Gastroesophageal sphincter (tissue), 4 donors: ENCODE data around the gene FIBP. TPM values are rescaled to one million over a fixed set of nuclear protein-coding genes. Genes with fewer than 3 reads are reported as not detected.

Source experiments
- ATAC-seq: fragments of 150-250 bp; one replicate; pipeline ENCODE4 v1.9.1; 2016; ENCODE audit warnings: mild to moderate bottlenecking, moderate library complexity
- H3K27ac ChIP-seq, 4 donors: fragments of 200-600 bp; sonication (generic) in 3 of 4; 1 replicate in 3 of 4; 2 replicates in 1 of 4; pipeline ENCODE4 v1.5.1; 2016 to 2019
- H3K27me3 ChIP-seq: fragments of 200-600 bp; sonication (generic); one replicate; pipeline ENCODE4 v1.5.1; 2019
- H3K36me3 ChIP-seq, 2 donors: fragments of 200-600 bp; sonication (generic); one replicate each; pipeline ENCODE4 v1.5.1; 2019; ENCODE audit warnings: control low read depth in 1 of 2
- H3K4me1 ChIP-seq, 3 donors: fragments of 200-600 bp; sonication (generic); 1 replicate in 2 of 3; 2 replicates in 1 of 3; pipeline ENCODE4 v1.5.1; 2016 to 2019; ENCODE audit warnings: control low read depth in 2 of 3
- H3K4me3 ChIP-seq, 2 donors: fragments of 200-600 bp; sonication (generic); one replicate each; pipeline ENCODE4 v1.5.1; 2019; ENCODE audit warnings: mild to moderate bottlenecking in 1 of 2, moderate library complexity in 1 of 2
- H3K9me3 ChIP-seq, 3 donors: fragments of 200-600 bp; sonication (generic); one replicate each; pipeline ENCODE4 v1.5.1; 2017 to 2019; ENCODE audit warnings: control low read depth in 2 of 3
- CTCF ChIP-seq, 4 experiments: fragments of 200-600 bp in 2 of 4; fragments of 450-650 bp in 2 of 4; sonication (generic) in 1 of 4; IDR thresholded peaks; one replicate each; pipeline ENCODE4 v1.5.1; 2017 to 2019; ENCODE audit warnings: antibody characterized with exemption in 4 of 4, mild to moderate bottlenecking in 2 of 4, moderate library complexity in 2 of 4
- EP300 ChIP-seq: sonication (generic); formaldehyde crosslinking; IDR thresholded peaks from one replicate; pipeline ENCODE4 v1.6.1; 2017; ENCODE audit warnings: antibody characterized with exemption, mild to moderate bottlenecking
- POLR2A ChIP-seq, 2 donors: fragments of 450-650 bp; IDR thresholded peaks; one replicate each; pipeline ENCODE4 v1.6.1; 2017; ENCODE audit warnings: antibody characterized with exemption in 2 of 2, mild to moderate bottlenecking in 2 of 2, moderate library complexity in 1 of 2
- POLR2AphosphoS5 ChIP-seq: sonication (generic); formaldehyde crosslinking; IDR thresholded peaks from one replicate; pipeline ENCODE4 v1.6.1; 2017; ENCODE audit warnings: antibody characterized with exemption
- WGBS, 2 donors: methylation state at CpG; one replicate each; pipeline ENCODE4 v1.1.5; 2018; ENCODE audit warnings: low coverage in 1 of 2; 5-methylcytosine and 5-hydroxymethylcytosine counted together
- total RNA-seq, 4 donors: library from RNA; depleted of rRNA; stranded (reverse); fragments of >200 nt; gene quantifications; one replicate each; pipeline ENCODE4 v1.1.0, GENCODE V29; 2016

Gene FIBP
- total RNA-seq, 4 donors from 2014 or later = 35.2 to 62.3 (median 54.6) TPM

DNA sequence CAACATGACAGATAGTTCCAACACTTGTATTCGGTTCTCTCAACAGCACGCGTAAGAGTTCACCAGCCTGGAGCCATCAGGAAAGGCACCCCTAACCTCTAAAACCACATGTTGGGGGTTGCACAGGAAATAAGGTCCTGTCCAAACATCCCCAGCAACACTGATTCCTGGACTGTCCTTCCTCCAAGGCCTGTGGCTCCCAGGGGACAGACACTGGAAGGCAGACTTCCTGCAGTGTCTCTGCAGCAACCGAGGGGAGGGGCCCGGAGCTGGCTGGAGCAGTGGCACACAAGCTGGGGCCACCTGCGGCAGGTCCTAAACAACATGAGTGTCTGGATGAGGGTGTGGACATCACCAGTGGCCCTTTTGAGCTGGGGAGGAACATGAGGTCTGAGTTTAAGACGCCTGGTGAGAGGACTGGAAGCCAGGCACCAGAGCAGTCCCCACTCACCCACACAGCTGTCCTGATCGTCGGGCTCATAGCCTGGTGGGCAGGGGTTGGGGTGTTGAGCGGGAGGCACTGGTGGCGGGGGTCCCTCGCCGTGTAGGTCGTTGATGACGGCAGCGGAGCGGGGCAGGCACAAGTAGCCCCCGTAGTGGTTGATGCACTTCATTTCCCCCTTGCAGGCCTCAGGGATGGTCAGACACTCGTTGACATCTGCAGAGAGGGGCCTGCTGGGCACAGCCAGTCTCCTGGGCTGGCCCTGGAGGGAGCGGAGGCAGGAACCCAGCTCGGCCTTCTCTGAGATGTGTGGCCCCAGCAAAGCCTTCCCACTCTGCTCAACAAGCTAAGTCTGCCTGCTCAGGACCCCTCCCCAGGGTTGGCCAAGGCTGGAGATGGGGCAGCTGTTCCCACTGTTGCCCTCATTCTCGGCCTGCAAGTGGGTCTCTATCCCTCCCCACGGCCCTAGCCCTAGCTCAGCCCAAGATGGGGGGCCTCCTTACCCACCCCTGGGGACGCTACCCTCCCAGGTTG lies 17.3 kb downstream of the FIBP start:
- H3K9me3 ChIP-seq = no peaks in the 10 kb centered on the region
- H3K4me1 ChIP-seq = peaks cover 0 to 61% (median 17%) of the 10 kb centered on the region in 3 donors
- no peak for ATAC-seq
- peak overlapping the region; percentile 93 to 98 (median 94) for H3K27ac ChIP-seq
- H3K36me3 ChIP-seq = peaks cover 0 to 49% of the 10 kb centered on the region in 2 donors
- TF ChIP-seq POLR2AphosphoS5 (no peak), POLR2A (IDR thresholded peaks at IDR 0.05) (no peak), CTCF (IDR thresholded peaks at IDR 0.05) (no peak), EP300 (no peak)
- H3K4me3 ChIP-seq = peak overlapping the region in 1 of 2 donors; percentile 87
- WGBS, 2 donors = 70% methylated on average over 9 of the region's 24 CpGs; no CpG with 5 or more reads in 1 of the 2 donors
- no peaks in the 10 kb centered on the region for H3K27me3 ChIP-seq

- peak overlapping the region in 3 of 4 donors; percentile 93 to 98 (median 95) for H3K27ac ChIP-seq
- H3K36me3 ChIP-seq = peaks cover 0 to 56% of the 10 kb centered on the region in 2 donors
These were observed 18.0 kb downstream of the FIBP start for GRCh38 chr11:65870307-65870658.

DNA sequence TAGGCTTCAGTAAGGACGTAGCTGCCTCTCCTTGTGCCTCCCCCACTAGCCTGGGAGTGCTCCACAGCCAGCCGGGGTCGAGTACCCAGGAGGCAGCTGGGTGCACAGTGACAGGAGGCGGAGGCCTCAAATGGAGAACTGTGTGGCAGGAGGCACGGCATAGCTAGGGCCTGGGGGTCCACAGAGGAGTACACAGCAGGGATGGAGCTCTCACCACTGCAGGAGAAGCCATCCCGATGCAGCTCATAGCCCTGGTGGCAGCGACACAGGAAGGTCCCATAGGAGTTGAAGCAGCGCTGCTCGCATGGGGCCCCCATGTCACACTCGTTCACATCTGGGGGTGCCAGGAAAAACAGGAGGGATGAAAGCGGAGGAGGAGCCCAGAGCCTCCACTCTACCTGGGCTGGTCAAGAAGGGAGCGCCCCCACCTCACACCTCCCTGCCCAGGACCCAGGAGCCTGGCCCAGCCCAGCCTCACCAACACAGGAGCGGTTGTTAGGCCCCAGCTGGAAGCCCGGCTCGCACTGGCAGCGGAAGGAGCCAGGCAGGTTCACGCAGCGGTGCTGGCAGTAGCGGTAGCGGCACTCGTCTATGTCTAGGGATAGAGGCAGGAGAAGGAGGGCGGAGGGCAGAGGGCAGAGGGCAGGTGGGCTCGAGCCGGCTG lies 18.5 kb downstream of the FIBP start:
- H3K27me3 ChIP-seq = no peaks in the 10 kb centered on the region
- peaks cover 0 to 65% (median 17%) of the 10 kb centered on the region in 3 donors for H3K4me1 ChIP-seq
- peak; percentile 3 for TF ChIP-seq POLR2AphosphoS5
- TF ChIP-seq POLR2A (IDR thresholded peaks at IDR 0.05) = no peak
- no peak for ATAC-seq
- no peak overlapping the region for H3K4me3 ChIP-seq
- H3K9me3 ChIP-seq = no peaks in the 10 kb centered on the region
- 65 to 90% methylated on average over 2 to 4 of the region's 24 CpGs for WGBS, 2 donors
- H3K36me3 ChIP-seq = peaks cover 0 to 61% of the 10 kb centered on the region in 2 donors
- H3K27ac ChIP-seq = peak overlapping the region in 3 of 4 donors; percentile 93 to 98 (median 95)

More at GRCh38 chr11:65870307-65870658, 18.0 kb downstream of the FIBP start:
- Histone ChIP-seq H3K27me3 (no peaks in the 10 kb centered on the region), H3K4me3 (no peak overlapping the region), H3K4me1 (peaks cover 0 to 61% (median 17%) of the 10 kb centered on the region in 3 donors), H3K9me3 (no peaks in the 10 kb centered on the region)
- TF ChIP-seq POLR2A (IDR thresholded peaks at IDR 0.05) (no peak), CTCF (IDR thresholded peaks at IDR 0.05) (no peak), EP300 (no peak), POLR2AphosphoS5 (no peak)
- WGBS, 2 donors = 93% methylated on average over 3 of the region's 11 CpGs; no CpG with 5 or more reads in 1 of the 2 donors
- no peak for ATAC-seq

GRCh38 chr11:65868907-65869306 lies 19.4 kb downstream of the FIBP start:
- Histone ChIP-seq H3K4me1 (peaks cover 0 to 71% (median 17%) of the 10 kb centered on the region in 3 donors), H3K4me3 (no peak overlapping the region), H3K27ac (peak overlapping the region in 2 of 4 donors; percentile 42 to 98), H3K9me3 (no peaks in the 10 kb centered on the region), H3K36me3 (peaks cover 0 to 70% of the 10 kb centered on the region in 2 donors), H3K27me3 (no peaks in the 10 kb centered on the region)
- TF ChIP-seq CTCF (IDR thresholded peaks at IDR 0.05) = no peak
- TF ChIP-seq EP300 = no peak
- TF ChIP-seq POLR2AphosphoS5 = no peak
- no peak for TF ChIP-seq POLR2A (IDR thresholded peaks at IDR 0.05)
- 100% methylated on average over 1 of the region's 3 CpGs; no CpG with 5 or more reads in 1 of the 2 donors for WGBS, 2 donors
- ATAC-seq = no peak

GRCh38 chr11:65868076-65868667 lies 20.1 kb downstream of the FIBP start:
- Histone ChIP-seq H3K36me3 (peaks cover 0 to 77% of the 10 kb centered on the region in 2 donors), H3K27ac (peak overlapping the region in 3 of 4 donors; percentile 12 to 98 (median 42)), H3K27me3 (no peaks in the 10 kb centered on the region), H3K9me3 (no peaks in the 10 kb centered on the region), H3K4me1 (peaks cover 0 to 73% (median 17%) of the 10 kb centered on the region in 3 donors), H3K4me3 (no peak overlapping the region)
- no peak for ATAC-seq
- 85% methylated on average over 5 of the region's 19 CpGs; no CpG with 5 or more reads in 1 of the 2 donors for WGBS, 2 donors
- TF ChIP-seq CTCF (IDR thresholded peaks at IDR 0.05) (no peak), EP300 (no peak), POLR2A (IDR thresholded peaks at IDR 0.05) (no peak), POLR2AphosphoS5 (peak; percentile 25)
